Measurements from ENCODE around the gene SET.

DNA sequence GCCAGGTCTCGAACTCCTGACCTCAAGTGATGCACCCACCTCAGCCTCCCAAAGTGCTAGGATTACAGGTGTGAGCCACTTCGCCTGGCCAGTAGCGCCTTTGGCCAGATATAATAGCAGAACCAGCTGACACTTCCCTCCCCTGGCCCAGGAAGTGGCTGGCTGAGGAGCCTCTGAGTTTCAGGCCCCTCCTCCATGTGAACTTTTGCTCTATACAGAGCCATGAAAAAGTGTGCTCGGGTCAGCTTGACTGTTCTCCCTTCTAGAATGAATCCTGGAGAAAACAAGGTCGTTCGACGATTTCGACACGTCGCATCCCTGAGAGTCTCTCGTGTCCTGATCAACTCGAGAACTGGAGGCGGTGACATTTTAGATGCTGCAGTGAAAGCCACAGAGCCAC is 43.6 kb downstream of the SET start:
- TF ChIP-seq EZH2phosphoT487 (IDR thresholded peaks at IDR 0.05; ENCODE audit: borderline replicate concordance, low read depth), result no peak
- TF ChIP-seq, protein P1, sequence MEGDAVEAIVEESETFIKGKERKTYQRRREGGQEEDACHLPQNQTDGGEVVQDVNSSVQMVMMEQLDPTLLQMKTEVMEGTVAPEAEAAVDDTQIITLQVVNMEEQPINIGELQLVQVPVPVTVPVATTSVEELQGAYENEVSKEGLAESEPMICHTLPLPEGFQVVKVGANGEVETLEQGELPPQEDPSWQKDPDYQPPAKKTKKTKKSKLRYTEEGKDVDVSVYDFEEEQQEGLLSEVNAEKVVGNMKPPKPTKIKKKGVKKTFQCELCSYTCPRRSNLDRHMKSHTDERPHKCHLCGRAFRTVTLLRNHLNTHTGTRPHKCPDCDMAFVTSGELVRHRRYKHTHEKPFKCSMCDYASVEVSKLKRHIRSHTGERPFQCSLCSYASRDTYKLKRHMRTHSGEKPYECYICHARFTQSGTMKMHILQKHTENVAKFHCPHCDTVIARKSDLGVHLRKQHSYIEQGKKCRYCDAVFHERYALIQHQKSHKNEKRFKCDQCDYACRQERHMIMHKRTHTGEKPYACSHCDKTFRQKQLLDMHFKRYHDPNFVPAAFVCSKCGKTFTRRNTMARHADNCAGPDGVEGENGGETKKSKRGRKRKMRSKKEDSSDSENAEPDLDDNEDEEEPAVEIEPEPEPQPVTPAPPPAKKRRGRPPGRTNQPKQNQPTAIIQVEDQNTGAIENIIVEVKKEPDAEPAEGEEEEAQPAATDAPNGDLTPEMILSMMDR (IDR thresholded peaks at IDR 0.05), result no peak
- TF ChIP-seq, protein P2, sequence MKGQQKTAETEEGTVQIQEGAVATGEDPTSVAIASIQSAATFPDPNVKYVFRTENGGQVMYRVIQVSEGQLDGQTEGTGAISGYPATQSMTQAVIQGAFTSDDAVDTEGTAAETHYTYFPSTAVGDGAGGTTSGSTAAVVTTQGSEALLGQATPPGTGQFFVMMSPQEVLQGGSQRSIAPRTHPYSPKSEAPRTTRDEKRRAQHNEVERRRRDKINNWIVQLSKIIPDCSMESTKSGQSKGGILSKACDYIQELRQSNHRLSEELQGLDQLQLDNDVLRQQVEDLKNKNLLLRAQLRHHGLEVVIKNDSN (IDR thresholded peaks at IDR 0.05; ENCODE audit: borderline replicate concordance, low read depth), result no peak
- no peak for TF ChIP-seq GABPA (IDR thresholded peaks at IDR 0.05; ENCODE audit: low read depth)
- TF ChIP-seq POLR2AphosphoS5 (IDR thresholded peaks at IDR 0.05; ENCODE audit: low read depth, low read length), result no peak
- TF ChIP-seq FOXM1 (IDR thresholded peaks at IDR 0.05; ENCODE audit: low read depth), result no peak
- TF ChIP-seq, protein P3, sequence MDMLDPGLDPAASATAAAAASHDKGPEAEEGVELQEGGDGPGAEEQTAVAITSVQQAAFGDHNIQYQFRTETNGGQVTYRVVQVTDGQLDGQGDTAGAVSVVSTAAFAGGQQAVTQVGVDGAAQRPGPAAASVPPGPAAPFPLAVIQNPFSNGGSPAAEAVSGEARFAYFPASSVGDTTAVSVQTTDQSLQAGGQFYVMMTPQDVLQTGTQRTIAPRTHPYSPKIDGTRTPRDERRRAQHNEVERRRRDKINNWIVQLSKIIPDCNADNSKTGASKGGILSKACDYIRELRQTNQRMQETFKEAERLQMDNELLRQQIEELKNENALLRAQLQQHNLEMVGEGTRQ (IDR thresholded peaks at IDR 0.05; ENCODE audit: borderline replicate concordance, low read depth, low read length), result no peak
- TF ChIP-seq CHD2 (IDR thresholded peaks at IDR 0.05; ENCODE audit: low read length, partially characterized antibody), result no peak
- TF ChIP-seq, protein P4, sequence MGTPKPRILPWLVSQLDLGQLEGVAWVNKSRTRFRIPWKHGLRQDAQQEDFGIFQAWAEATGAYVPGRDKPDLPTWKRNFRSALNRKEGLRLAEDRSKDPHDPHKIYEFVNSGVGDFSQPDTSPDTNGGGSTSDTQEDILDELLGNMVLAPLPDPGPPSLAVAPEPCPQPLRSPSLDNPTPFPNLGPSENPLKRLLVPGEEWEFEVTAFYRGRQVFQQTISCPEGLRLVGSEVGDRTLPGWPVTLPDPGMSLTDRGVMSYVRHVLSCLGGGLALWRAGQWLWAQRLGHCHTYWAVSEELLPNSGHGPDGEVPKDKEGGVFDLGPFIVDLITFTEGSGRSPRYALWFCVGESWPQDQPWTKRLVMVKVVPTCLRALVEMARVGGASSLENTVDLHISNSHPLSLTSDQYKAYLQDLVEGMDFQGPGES (IDR thresholded peaks at IDR 0.05; ENCODE audit: low read depth, low read length), result no peak
- no peak for TF ChIP-seq JUND (IDR thresholded peaks at IDR 0.05)
- TF ChIP-seq NFIC (IDR thresholded peaks at IDR 0.05; ENCODE audit: borderline replicate concordance), result no peak

Measured in SK-N-SH (cell line).